Iris pigment epithelial cell (primary cell): ENCODE data around the gene CSNK2A1.

Experiments
- DNase-seq: peaks from one replicate; pipeline ENCODE4 v3.0.0-alpha.2; 2011; ENCODE audit warnings: low read depth

The CSNK2A1 gene

DNA sequence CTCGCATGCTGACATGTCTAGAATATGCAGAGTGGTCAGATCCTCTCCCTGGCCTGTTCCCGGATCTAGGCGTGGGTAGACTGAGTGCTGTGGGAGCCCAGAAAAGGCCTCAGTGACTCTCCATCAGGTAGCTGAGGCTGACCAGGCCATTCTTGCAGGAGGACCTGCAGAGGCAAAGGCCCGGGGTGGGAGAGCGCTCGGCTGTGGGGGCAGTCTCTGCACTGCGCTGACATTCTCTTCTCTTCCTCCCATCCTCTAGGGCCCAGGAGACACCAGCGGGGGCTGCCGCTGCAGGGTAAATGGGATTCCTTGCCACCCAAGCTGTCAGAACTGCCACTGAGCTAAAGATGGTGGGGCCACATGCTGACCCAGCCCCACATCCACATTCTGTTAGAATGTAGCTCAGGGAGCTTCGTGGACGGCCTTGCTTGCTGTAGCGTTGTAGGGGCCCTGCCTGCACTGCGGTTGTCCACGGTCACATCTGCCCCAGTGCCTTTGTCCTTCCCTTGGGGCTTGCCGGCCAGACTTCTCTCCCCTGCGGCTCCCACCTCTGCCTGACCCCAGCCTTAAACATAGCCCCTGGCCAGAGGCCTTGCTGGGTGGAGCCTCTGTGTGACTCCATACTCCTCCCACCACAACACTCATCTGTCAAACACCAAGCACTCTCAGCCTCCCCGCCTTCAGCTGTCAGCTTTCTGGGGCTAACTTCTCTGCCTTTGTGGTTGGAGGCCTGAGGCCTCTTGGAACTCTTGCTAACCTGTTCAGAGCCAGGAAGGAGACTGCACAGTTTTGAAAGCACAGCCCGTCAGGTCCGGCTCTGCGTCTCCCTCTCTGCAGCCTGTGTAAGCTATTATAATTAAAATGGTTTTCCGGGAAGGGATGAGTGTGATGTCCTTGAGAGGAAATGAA lies 113.2 kb downstream of the CSNK2A1 start:
- DNase-seq = peak; percentile 27

DNA sequence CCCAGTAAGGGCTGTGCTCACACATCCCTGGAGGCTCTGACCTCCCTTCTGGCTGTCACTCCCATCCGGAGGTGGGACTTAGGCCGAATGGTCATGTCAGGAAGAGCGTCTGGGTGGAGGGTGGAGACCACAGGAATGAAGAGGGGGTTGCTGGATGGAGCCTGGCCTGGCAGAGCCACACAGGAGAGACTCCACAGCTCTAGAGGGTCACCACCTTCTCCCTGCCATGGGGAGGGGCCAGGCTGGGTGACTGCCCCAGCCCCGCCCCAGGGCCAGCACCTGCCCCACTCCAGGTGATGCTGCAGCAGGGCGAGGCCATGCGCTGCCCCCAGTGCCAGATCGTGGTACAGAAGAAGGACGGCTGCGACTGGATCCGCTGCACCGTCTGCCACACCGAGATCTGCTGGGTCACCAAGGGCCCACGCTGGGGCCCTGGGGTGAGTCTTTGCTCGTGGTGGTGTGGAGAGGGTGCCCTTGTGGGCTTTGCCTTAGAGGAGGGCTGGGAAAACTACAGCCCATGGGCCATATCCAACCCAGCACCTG lies 114.9 kb downstream of the CSNK2A1 start:
- no peak for DNase-seq

DNA sequence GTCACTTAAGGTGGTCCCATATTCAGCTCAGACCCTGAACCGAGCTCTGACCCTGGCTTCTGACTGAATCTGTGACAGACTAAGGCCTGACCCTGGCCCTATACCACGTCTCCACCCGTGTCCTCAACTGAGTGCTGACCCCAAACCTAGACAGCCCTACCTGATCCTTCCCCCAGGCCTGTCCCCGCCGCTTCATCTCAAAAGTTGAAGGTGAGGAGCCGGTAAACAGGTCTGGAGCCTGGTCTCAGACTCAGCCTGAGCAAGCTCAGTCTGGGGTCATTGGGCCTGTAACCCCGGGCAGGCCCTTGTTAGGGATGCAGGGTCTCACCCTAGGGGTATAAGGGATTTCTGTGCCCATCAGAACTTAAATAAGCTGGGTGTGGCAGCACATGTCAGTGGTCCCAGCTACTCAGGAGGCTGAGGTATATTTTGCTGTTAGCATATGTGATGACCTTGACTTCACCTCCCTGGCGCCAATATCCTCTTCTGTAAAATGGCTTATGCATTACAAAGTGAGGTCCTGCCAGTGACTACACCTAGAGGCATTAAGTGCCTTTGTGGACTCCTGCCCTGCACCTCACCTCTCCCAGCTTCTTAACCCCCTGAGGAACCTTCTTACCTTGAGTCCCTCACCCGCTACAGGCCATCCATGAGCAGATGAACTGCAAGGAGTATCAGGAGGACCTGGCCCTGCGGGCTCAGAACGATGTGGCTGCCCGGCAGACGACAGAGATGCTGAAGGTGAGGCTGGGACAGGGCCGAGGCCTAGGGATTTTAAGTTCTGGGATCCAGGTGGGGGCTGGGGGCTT lies 115.5 kb downstream of the CSNK2A1 start:
- DNase-seq = no peak

DNA sequence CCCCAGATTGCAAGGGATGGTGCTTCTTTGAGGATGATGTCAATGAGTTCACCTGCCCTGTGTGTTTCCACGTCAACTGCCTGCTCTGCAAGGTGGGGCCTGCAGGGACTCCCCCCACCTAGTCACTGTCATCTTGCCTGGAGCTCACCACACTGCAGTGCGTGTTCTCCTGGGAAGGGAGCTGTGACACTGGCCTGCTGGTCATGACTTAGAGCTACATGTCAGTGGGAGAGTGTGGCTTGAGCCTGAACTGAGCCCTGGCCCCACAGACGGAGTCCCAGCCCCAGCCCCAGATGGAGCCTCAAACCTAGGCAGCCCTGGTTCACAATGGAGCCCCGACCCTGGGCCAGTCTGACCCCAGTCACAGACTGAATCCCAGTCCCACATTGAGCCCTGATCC lies 116.2 kb downstream of the CSNK2A1 start:
- DNase-seq = no peak

DNA sequence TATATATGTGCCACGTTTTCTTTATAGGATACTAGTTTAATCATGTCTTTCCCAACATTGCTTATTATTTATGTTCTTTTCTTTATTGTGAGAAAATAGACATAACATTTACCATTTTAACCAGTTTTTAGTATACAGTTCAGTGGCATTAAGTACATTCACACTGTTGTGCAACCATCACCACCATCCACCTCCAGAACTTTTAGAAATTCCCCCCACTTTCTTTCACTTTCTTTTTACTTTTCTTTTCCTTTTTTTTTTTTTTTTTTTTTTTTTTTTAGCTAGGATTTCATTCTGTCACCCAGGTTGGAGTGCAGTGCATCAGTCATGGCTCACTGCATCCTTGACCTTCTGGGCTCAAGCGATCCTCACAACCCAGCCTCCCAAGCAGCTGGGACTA lies 117.0 kb downstream of the CSNK2A1 start:
- no peak for DNase-seq
